ENCODE measurements around the gene MCEMP1.

Gene MCEMP1

GRCh38 chr19:7676854-7677253 is at the start of gene MCEMP1:
TSS of gene MCEMP1 (plus strand) at chr19:7677090. CDS start at chr19:7677121, 31 bp downstream.
- DNase-seq = no peak

GRCh38 chr19:7627166-7627565 is 49.7 kb upstream of the MCEMP1 start:
- DNase-seq = no peak

- DNase-seq = no peak
Measured at GRCh38 chr19:7628589-7629311, 48.1 kb upstream of the MCEMP1 start.

GRCh38 chr19:7629347-7630054 is 47.4 kb upstream of the MCEMP1 start, which contains the start of the genes PET100 and XAB2:
TSS of gene PET100 (plus strand) at chr19:7629793. CDS start at chr19:7629834, 41 bp downstream.
TSS of gene XAB2 (minus strand) at chr19:7629545. CDS start at chr19:7629527, 18 bp downstream.
- peak; percentile 98 for DNase-seq

- no peak for DNase-seq
Measured at GRCh38 chr19:7631577-7631976, 45.3 kb upstream of the MCEMP1 start.

- DNase-seq = no peak
Measured at GRCh38 chr19:7632340-7633203, 44.3 kb upstream of the MCEMP1 start.

GRCh38 chr19:7633698-7634097 is 43.2 kb upstream of the MCEMP1 start, which contains the start of gene PCP2:
TSS of gene PCP2 (minus strand) at chr19:7633719. CDS start at chr19:7633457, 262 bp downstream.
- no peak for DNase-seq

GRCh38 chr19:7635670-7636069 is 41.2 kb upstream of the MCEMP1 start:
- DNase-seq = no peak

GRCh38 chr19:7636317-7636690 is 40.6 kb upstream of the MCEMP1 start:
- DNase-seq = no peak

- DNase-seq = no peak
Measured at GRCh38 chr19:7636691-7637373, 40.1 kb upstream of the MCEMP1 start, which contains the start of gene STXBP2. TSS of gene STXBP2 (plus strand) at chr19:7637110. CDS start at chr19:7637150, 40 bp downstream.

GRCh38 chr19:7637374-7638256 is 39.3 kb upstream of the MCEMP1 start:
- no peak for DNase-seq

- DNase-seq = peak; percentile 78
Measured at GRCh38 chr19:7638802-7639465, 38.0 kb upstream of the MCEMP1 start.

GRCh38 chr19:7639863-7640348 is 37.0 kb upstream of the MCEMP1 start:
- DNase-seq = no peak

GRCh38 chr19:7640803-7641202 is 36.1 kb upstream of the MCEMP1 start:
- no peak for DNase-seq

GRCh38 chr19:7641290-7642276 is 35.3 kb upstream of the MCEMP1 start:
- DNase-seq = no peak

GRCh38 chr19:7642295-7643030 is 34.4 kb upstream of the MCEMP1 start:
- no peak for DNase-seq

GRCh38 chr19:7643031-7643415 is 33.9 kb upstream of the MCEMP1 start:
- DNase-seq = no peak
